HG03135 (cell line): ENCODE measurements around the gene FAM25G.
"Not testable (repeated sequence)": the region's sequence is repeated elsewhere in the genome, so short reads cannot be mapped to it uniquely, and the experiment has no call there.

ENCODE experiments used
- ATAC-seq: cut with Tn5 transposase; IDR thresholded peaks from one replicate; pipeline ENCODE4 v1.9.1; 2021; ENCODE audit warnings: mild to moderate bottlenecking, moderate library complexity; ENCODE audit not compliant: unreplicated experiment

Gene FAM25G

DNA sequence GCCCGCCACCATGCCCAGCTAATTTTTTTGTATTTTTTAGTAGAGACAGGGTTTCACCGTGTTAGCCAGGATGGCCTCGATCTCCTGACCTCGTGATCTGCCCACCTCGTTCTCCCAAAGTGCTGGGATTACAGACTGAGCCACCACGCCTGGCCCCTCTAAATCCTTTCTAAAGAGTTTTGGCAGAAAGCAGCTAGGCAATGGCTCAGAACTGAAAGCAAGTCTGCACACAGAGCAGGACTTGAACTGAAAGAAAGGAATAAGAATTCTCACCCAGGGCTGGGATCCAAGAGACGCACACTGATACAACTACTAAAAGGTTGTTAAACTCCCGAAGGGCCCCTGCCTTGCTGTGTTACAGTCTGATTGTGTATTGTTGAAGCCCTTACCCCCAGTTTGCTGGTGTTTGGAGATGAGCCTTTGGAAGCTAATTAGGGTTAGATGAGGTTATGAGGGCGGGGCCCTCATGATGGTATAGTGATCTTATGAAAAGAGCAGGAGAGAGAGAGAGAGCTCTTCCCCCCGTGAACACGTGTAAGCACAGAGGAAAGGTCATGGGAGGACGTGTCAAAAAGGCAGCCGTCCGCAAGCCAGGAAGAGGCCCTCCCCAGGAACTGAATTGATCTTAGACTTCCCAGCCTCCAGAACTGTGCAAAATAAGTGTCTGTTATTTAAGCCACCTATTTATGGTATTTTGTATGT is 26.1 kb downstream of the FAM25G start:
- ATAC-seq = not testable (repeated sequence)

DNA sequence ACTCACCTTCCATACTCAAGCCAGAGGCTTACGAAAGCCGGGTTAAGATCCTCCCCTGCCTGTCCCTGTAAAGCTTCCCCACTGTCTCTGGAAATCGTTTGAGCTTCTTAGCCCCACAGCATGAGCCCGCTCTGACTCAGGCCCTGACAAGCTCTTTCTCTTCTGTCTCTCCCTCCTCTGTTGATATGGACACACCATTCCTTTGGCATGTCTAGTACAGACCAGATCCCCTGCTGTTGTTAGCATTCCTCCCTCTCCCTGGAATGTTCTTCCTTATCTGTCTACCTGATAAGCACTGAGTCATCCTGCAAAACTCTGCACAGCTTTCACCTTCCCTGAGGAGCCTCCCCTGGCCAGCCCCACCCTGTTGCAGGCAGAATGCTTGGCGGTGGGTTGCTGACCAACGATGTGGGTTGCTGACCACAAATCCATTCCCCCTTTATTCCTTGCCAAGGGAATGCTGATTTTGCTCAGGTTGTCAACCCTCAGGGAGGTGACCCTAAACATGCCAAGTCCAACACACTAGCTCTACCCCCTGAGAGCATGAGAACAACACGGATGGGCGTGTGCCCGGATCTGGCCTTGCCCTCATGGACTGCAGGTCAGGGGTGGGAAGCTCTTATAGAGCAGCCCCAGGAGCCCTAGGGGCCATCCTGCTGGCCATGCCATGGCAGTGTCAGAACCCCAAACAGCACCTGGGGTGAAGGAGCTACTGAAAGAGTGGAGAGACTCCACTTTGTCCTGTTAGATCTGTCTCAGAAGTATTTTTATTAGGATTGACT is 28.7 kb downstream of the FAM25G start:
- not testable (repeated sequence) for ATAC-seq

DNA sequence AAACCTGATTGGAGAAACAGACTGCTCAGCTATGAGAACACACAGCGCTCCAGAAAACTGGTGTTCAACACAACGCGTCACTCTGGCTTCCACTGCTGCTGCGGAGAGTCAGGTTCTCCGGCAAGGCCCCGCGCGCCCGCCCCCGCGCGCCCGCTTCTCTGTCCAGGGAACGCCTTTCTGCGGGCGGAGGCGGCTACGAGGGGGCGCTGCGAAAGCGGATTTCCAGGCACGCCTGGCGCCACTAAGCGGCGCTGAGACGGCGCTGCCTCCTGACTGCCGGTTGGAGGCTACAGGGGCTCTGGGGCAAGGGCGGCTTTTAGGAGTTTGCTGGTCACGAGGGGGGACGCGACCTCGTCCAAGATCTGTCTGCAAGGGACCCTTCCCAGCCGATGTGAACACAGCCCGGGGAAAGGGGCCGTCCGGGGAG is 30.2 kb downstream of the FAM25G start:
- ATAC-seq = not testable (repeated sequence)

GRCh38 chr10:47458466-47459154 is 32.9 kb downstream of the FAM25G start:
- no peak for ATAC-seq

DNA sequence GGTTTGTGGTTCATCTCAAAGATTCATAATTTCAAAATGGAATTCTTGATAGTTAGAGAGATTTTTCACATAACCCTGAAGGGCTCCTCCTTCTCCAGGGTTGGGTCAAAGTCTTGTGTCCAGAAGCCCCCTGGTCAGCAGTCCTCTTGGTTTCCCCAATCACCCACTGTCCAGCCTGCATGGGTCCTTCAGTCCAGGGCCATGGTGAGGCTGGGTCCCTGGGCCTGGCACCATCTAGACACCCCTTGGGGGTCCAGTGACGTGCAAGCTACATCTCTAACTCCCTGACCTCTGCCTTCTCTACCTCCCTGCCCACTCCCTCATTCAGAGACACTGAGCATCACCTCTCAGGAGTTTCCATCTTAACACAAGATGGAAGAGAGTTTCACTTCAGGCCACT is 33.7 kb downstream of the FAM25G start:
- ATAC-seq = no peak

DNA sequence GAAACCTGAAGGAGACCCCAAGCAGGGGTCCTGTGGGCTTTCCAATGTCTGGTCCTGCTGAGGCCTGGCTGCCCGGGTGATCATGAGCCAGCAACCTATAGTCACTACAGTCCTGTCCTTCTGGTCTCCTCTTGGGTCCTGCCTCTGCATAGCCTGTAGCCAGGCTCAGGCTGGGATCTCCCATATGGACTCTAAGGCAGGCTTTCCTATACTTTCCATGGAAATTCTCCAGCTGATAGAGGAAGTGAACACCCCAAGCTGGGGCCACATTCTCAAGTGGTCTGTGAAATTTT is 34.0 kb downstream of the FAM25G start:
- no peak for ATAC-seq

GRCh38 chr10:47456794-47457527 is 34.5 kb downstream of the FAM25G start:
- no peak for ATAC-seq

- no peak for ATAC-seq
Measured at GRCh38 chr10:47456079-47456785, 35.3 kb downstream of the FAM25G start.

DNA sequence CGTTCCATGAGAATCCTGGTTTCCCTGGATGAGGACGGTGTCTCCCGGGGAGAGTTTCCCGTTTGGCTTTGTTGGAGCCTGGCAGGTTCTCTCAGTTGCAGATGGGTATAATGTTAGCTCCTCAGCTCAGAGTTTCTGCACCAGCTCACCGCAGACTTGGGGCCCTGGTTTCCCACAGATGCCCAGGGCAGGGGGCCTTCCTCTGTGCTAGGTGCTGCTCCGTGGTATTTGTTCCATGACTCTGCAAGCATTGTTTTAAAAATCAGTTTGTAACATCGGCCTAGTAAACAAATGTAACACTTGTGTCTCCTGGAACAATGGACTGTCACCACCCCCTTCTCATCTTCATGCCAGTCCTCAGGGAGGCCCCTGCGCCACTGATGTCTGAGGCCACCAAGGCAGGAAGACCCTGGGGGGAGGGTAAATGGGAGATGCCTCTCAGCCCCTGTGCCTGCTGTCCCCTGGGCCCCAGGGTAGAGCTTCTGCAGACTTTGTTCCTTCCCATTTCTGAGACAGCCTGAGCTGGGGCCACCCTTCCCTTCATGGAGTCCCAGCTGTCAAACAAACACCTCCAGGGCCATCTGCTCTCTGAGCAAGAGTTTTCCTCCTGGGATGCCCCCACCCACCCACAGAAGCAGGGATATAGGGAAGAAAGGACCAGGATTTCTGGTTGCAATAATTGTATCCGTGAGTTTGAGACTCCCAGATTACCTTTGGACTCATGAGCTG is 36.0 kb downstream of the FAM25G start:
- not testable (repeated sequence) for ATAC-seq

DNA sequence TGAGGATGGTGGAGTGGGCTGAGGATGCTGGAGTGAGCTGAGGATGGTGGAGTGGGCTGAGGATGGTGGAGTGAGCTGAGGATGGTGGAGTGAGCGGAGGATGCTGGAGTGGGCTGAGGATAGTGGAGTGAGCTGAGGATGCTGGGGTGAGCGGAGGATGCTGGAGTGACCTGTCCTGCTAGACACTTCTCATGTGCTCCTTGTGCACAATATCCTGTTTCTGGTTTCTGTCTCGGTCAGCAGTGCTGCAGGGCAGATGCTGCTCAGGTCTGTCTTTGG is 36.8 kb downstream of the FAM25G start:
- no peak for ATAC-seq

- ATAC-seq = no peak
Measured at GRCh38 chr10:47454008-47454779, 37.3 kb downstream of the FAM25G start.

- no peak for ATAC-seq
Measured at GRCh38 chr10:47453141-47454007, 38.1 kb downstream of the FAM25G start.

GRCh38 chr10:47452495-47453140 is 38.9 kb downstream of the FAM25G start:
- no peak for ATAC-seq

GRCh38 chr10:47451998-47452494 is 39.5 kb downstream of the FAM25G start:
- ATAC-seq = no peak

GRCh38 chr10:47451273-47451997 is 40.1 kb downstream of the FAM25G start:
- ATAC-seq = no peak

- no peak for ATAC-seq
Measured at GRCh38 chr10:47450442-47450841, 41.1 kb downstream of the FAM25G start.

GRCh38 chr10:47449979-47450378 is 41.5 kb downstream of the FAM25G start:
- ATAC-seq = no peak
